Measurements from ENCODE around the gene NRBF2.
"Not testable (repeated sequence)": the region's sequence is repeated elsewhere in the genome, so short reads cannot be mapped to it uniquely, and the experiment has no call there.

NRBF2 gene

DNA sequence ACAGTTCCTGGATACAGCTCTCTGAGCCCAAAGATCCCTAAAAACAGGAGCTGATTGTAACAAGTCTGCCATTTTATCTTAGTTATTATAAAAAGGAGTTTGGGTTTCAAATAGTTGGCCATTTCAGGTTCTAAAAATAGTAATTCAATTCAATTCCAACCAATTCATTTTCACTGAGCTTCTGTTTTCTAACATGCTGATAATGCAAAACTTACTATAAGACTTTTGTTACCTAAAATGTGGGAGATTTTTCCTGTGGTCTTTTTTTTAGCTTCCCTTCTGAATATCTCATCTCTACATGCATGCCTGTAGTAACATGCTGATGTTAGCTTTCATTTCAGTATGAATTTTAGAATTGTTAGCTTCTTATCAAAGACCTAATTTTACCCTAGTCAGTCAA, 13.4 kb downstream of the NRBF2 start:
- H3K27me3 ChIP-seq (ENCODE audit: low read depth, low read length) = no peaks in the 10 kb centered on the region
- H3K9me3 ChIP-seq (ENCODE audit: control insufficient read depth in 1 of 2, low read length in 2 of 2) = no peaks in the 10 kb centered on the region
- H3K27ac ChIP-seq (ENCODE audit: low read length) = no peak overlapping the region
- no peak overlapping the region for H3K4me3 ChIP-seq (ENCODE audit: low read depth in 1 of 2, low read length in 2 of 2)
- H3K36me3 ChIP-seq (ENCODE audit: control insufficient read depth in 1 of 2, insufficient read depth in 2 of 2, low read length in 2 of 2) = no peaks in the 10 kb centered on the region
- peaks cover 4 to 11% of the 10 kb centered on the region in 2 donors for H3K4me1 ChIP-seq (ENCODE audit: control insufficient read depth in 1 of 2, insufficient read depth in 2 of 2, low read length in 2 of 2)

DNA sequence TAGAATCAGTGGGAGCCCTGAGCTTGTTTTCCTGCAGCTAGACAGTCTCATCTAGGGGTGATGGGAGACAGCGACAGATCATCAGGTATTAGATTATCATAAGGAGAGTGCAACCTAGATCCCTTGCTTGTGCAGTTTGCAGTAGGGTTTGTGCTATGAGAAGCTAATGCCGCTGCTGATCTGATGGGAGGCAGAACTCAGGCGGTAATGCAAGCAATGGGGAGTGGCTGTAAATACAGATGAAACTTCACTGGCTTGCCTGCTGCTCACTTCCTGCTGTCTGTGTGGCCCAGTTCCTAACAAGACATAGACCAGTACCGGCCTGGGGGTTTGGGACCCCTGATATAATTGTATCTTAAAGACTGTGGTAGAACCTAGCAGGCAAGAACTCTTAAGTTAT, 17.6 kb downstream of the NRBF2 start:
- H3K27ac ChIP-seq (ENCODE audit: low read length) = no peak overlapping the region
- no peaks in the 10 kb centered on the region for H3K9me3 ChIP-seq (ENCODE audit: control insufficient read depth in 1 of 2, low read length in 2 of 2)
- H3K36me3 ChIP-seq (ENCODE audit: control insufficient read depth in 1 of 2, insufficient read depth in 2 of 2, low read length in 2 of 2) = peaks cover 11 to 12% of the 10 kb centered on the region in 2 donors
- H3K4me3 ChIP-seq (ENCODE audit: low read depth in 1 of 2, low read length in 2 of 2) = no peak overlapping the region
- H3K4me1 ChIP-seq (ENCODE audit: control insufficient read depth in 1 of 2, insufficient read depth in 2 of 2, low read length in 2 of 2) = peaks cover 3 to 9% of the 10 kb centered on the region in 2 donors
- no peaks in the 10 kb centered on the region for H3K27me3 ChIP-seq (ENCODE audit: low read depth, low read length)

DNA sequence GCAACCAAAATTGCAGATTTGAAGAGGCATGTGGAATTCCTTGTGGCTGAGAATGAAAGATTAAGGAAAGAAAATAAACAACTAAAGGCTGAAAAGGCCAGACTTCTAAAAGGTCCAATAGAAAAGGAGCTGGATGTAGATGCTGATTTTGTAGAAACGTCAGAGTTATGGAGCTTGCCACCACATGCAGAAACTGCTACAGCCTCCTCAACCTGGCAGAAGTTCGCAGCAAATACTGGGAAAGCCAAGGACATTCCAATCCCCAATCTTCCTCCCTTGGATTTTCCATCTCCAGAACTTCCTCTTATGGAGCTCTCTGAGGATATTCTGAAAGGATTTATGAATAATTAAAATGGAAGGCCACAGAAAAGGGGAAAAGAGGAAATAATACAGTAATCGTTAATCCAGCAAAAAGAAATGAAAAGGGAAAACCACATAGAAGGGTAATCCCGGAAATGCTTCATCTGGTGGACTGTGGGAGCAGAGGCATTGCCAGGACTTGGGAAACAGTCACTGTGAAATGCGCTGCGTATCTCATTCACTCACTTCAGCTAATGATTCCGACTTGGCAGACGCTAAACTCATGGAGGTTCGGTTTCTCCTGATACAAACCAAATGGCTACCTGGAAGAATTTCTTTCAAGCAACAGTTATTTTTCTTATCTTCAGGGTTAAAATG, 20.9 kb downstream of the NRBF2 start:
- not testable (repeated sequence) for H3K27me3 ChIP-seq (ENCODE audit: low read depth, low read length); H3K4me3 ChIP-seq (ENCODE audit: low read depth in 1 of 2, low read length in 2 of 2); H3K27ac ChIP-seq (ENCODE audit: low read length); H3K4me1 ChIP-seq (ENCODE audit: control insufficient read depth in 1 of 2, insufficient read depth in 2 of 2, low read length in 2 of 2); H3K9me3 ChIP-seq (ENCODE audit: control insufficient read depth in 1 of 2, low read length in 2 of 2)
- H3K36me3 ChIP-seq (ENCODE audit: control insufficient read depth in 1 of 2, insufficient read depth in 2 of 2, low read length in 2 of 2) = peaks cover 11 to 12% of the 10 kb centered on the region in 2 donors

DNA sequence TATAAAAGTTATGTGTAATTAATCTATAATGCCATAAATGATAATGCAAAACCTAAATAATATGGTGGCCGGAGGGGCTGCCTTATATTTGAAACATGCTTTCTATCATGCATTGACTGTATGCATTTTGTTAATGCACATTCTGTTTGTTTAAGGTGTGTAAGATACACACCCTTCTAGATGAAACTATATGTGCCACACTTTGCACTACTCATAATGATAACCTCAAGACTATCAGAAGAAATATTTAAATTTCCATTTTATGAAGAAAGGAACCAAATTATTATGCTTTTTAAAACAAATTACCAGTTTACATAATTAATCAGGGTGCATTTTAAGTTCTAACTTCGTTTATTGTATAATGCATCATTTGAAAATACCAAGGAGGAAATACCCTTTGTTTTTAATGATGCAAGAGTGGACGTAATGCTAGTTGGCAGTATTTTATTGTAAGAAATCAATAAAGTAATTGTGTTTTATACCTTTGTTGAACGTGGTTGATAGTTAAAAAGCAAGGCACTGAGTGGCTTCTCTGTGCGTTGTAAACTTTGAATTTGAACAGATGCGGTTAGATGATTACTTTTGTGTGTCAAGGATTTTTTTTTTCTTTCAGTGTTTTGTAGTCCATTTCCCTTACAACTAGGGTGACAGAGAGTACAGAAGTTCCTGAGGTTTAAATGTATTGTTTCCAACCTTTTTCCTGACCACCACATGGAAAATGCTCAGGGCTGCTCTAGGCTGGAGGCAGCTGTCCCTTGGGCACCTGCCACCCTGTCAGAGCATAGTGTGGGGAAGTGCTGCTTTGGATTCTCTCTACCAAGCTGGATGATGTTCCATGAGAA, 21.6 kb downstream of the NRBF2 start:
- Histone ChIP-seq H3K9me3 (ENCODE audit: control insufficient read depth in 1 of 2, low read length in 2 of 2) (no peaks in the 10 kb centered on the region), H3K27me3 (ENCODE audit: low read depth, low read length) (no peaks in the 10 kb centered on the region), H3K4me1 (ENCODE audit: control insufficient read depth in 1 of 2, insufficient read depth in 2 of 2, low read length in 2 of 2) (peaks cover 0 to 7% of the 10 kb centered on the region in 2 donors), H3K36me3 (ENCODE audit: control insufficient read depth in 1 of 2, insufficient read depth in 2 of 2, low read length in 2 of 2) (peaks cover 11 to 12% of the 10 kb centered on the region in 2 donors), H3K4me3 (ENCODE audit: low read depth in 1 of 2, low read length in 2 of 2) (no peak overlapping the region), H3K27ac (ENCODE audit: low read length) (peak overlapping the region; percentile 27)

DNA sequence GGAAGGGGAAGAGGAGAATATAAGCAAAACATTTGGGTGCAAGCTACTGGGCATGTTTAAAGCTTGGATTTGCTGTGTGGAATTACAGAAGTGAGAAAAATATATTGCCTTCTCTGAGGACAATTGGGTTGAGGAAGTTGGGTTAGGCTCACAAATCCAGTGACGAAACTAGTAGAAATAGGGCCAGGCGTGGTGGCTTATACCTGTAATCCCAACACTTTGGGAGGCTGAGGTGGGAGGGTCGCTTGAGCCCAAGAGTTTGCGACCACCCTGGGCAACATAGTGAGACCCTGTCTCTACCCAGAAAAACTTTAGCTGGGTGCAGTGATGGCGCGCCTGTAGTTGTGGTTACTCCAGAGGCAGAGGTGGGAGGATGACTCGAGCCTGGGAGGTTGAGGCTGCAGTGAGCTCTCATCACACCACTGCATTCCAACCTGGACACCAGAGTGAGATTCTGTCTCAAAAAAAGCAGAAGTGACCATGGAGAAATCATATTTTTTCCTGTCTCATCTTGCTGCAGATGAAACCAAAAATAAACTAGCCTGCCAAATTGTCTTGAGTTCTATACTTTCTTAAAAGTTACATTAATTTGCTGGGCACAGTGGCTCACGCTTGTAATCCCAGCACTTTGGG, 22.4 kb downstream of the NRBF2 start:
- Histone ChIP-seq H3K27me3 (ENCODE audit: low read depth, low read length) (no peaks in the 10 kb centered on the region), H3K4me3 (ENCODE audit: low read depth in 1 of 2, low read length in 2 of 2) (no peak overlapping the region), H3K36me3 (ENCODE audit: control insufficient read depth in 1 of 2, insufficient read depth in 2 of 2, low read length in 2 of 2) (peaks cover 11 to 12% of the 10 kb centered on the region in 2 donors), H3K9me3 (ENCODE audit: control insufficient read depth in 1 of 2, low read length in 2 of 2) (no peaks in the 10 kb centered on the region), H3K27ac (ENCODE audit: low read length) (peak overlapping the region; percentile 27), H3K4me1 (ENCODE audit: control insufficient read depth in 1 of 2, insufficient read depth in 2 of 2, low read length in 2 of 2) (peaks cover 0 to 7% of the 10 kb centered on the region in 2 donors)

DNA sequence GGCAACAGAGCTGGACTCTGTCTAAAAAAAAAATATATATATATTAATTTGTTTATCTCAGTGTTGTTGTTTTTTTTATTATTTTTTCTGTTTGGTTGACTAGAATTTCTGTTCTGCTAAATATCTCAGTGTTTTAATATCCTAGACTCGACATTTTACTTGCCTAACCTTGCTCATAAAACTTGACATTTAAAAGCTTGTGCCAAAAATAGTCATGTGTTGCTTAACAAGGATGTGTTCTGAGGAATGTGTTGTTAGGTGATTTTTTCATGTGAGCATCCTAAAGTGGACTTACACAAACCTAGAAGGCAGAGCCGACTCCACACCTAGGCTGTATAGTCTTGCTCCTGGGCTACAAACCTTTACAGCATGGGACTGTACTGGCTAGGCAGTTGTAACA, 23.1 kb downstream of the NRBF2 start:
- Histone ChIP-seq H3K27ac (ENCODE audit: low read length) (no peak overlapping the region), H3K4me1 (ENCODE audit: control insufficient read depth in 1 of 2, insufficient read depth in 2 of 2, low read length in 2 of 2) (peaks cover 0 to 7% of the 10 kb centered on the region in 2 donors), H3K4me3 (ENCODE audit: low read depth in 1 of 2, low read length in 2 of 2) (no peak overlapping the region), H3K36me3 (ENCODE audit: control insufficient read depth in 1 of 2, insufficient read depth in 2 of 2, low read length in 2 of 2) (peaks cover 11 to 12% of the 10 kb centered on the region in 2 donors), H3K27me3 (ENCODE audit: low read depth, low read length) (no peaks in the 10 kb centered on the region), H3K9me3 (ENCODE audit: control insufficient read depth in 1 of 2, low read length in 2 of 2) (no peaks in the 10 kb centered on the region)

- H3K27ac ChIP-seq (ENCODE audit: low read length) = no peak overlapping the region
- H3K9me3 ChIP-seq (ENCODE audit: control insufficient read depth in 1 of 2, low read length in 2 of 2) = no peaks in the 10 kb centered on the region
- peaks cover 7 to 11% of the 10 kb centered on the region in 2 donors for H3K36me3 ChIP-seq (ENCODE audit: control insufficient read depth in 1 of 2, insufficient read depth in 2 of 2, low read length in 2 of 2)
- H3K4me1 ChIP-seq (ENCODE audit: control insufficient read depth in 1 of 2, insufficient read depth in 2 of 2, low read length in 2 of 2) = peaks cover 0 to 7% of the 10 kb centered on the region in 2 donors
- no peaks in the 10 kb centered on the region for H3K27me3 ChIP-seq (ENCODE audit: low read depth, low read length)
- H3K4me3 ChIP-seq (ENCODE audit: low read depth in 1 of 2, low read length in 2 of 2) = no peak overlapping the region
Measured at GRCh38 chr10:63157845-63158624, 24.9 kb downstream of the NRBF2 start.

- no peaks in the 10 kb centered on the region for H3K9me3 ChIP-seq (ENCODE audit: control insufficient read depth in 1 of 2, low read length in 2 of 2)
- H3K36me3 ChIP-seq (ENCODE audit: control insufficient read depth in 1 of 2, insufficient read depth in 2 of 2, low read length in 2 of 2) = peaks cover 6 to 12% of the 10 kb centered on the region in 2 donors
- no peak overlapping the region for H3K4me3 ChIP-seq (ENCODE audit: low read depth in 1 of 2, low read length in 2 of 2)
- peaks cover 0 to 6% of the 10 kb centered on the region in 2 donors for H3K4me1 ChIP-seq (ENCODE audit: control insufficient read depth in 1 of 2, insufficient read depth in 2 of 2, low read length in 2 of 2)
- H3K27ac ChIP-seq (ENCODE audit: low read length) = no peak overlapping the region
- no peaks in the 10 kb centered on the region for H3K27me3 ChIP-seq (ENCODE audit: low read depth, low read length)
Measured at GRCh38 chr10:63161592-63161991, 28.5 kb downstream of the NRBF2 start.

- peaks cover 2 to 5% of the 10 kb centered on the region in 2 donors for H3K4me1 ChIP-seq (ENCODE audit: control insufficient read depth in 1 of 2, insufficient read depth in 2 of 2, low read length in 2 of 2)
- H3K4me3 ChIP-seq (ENCODE audit: low read depth in 1 of 2, low read length in 2 of 2) = no peak overlapping the region
- peaks cover 20 to 22% of the 10 kb centered on the region in 2 donors for H3K36me3 ChIP-seq (ENCODE audit: control insufficient read depth in 1 of 2, insufficient read depth in 2 of 2, low read length in 2 of 2)
- no peaks in the 10 kb centered on the region for H3K27me3 ChIP-seq (ENCODE audit: low read depth, low read length)
- H3K9me3 ChIP-seq (ENCODE audit: control insufficient read depth in 1 of 2, low read length in 2 of 2) = no peaks in the 10 kb centered on the region
- no peak overlapping the region for H3K27ac ChIP-seq (ENCODE audit: low read length)
Measured at GRCh38 chr10:63164166-63164623, 31.1 kb downstream of the NRBF2 start.

- H3K4me3 ChIP-seq (ENCODE audit: low read depth in 1 of 2, low read length in 2 of 2) = no peak overlapping the region
- H3K27ac ChIP-seq (ENCODE audit: low read length) = no peak overlapping the region
- peaks cover 8 to 14% of the 10 kb centered on the region in 2 donors for H3K4me1 ChIP-seq (ENCODE audit: control insufficient read depth in 1 of 2, insufficient read depth in 2 of 2, low read length in 2 of 2)
- no peaks in the 10 kb centered on the region for H3K9me3 ChIP-seq (ENCODE audit: control insufficient read depth in 1 of 2, low read length in 2 of 2)
- peaks cover 22 to 26% of the 10 kb centered on the region in 2 donors for H3K36me3 ChIP-seq (ENCODE audit: control insufficient read depth in 1 of 2, insufficient read depth in 2 of 2, low read length in 2 of 2)
- no peaks in the 10 kb centered on the region for H3K27me3 ChIP-seq (ENCODE audit: low read depth, low read length)
Measured at GRCh38 chr10:63165249-63165648, 32.1 kb downstream of the NRBF2 start.

Data from muscle layer of duodenum (tissue), 2 donors.